VCaP (cell line): ENCODE results near the gene KCTD2.
"Not testable (repeated sequence)": the region's sequence is repeated elsewhere in the genome, so short reads cannot be mapped to it uniquely, and the experiment has no call there.

Experiments
- H3K27ac ChIP-seq: fragments of 450-650 bp; 2 replicates; pipeline ENCODE4 v1.5.1; 2017
- TF ChIP-seq, protein P1 (sequence below): fragments of 450-650 bp; conservative IDR thresholded peaks from 2 replicates; pipeline ENCODE4 v1.5.1; 2017; ENCODE audit warnings: mild to moderate bottlenecking, moderate library complexity

The KCTD2 gene

DNA sequence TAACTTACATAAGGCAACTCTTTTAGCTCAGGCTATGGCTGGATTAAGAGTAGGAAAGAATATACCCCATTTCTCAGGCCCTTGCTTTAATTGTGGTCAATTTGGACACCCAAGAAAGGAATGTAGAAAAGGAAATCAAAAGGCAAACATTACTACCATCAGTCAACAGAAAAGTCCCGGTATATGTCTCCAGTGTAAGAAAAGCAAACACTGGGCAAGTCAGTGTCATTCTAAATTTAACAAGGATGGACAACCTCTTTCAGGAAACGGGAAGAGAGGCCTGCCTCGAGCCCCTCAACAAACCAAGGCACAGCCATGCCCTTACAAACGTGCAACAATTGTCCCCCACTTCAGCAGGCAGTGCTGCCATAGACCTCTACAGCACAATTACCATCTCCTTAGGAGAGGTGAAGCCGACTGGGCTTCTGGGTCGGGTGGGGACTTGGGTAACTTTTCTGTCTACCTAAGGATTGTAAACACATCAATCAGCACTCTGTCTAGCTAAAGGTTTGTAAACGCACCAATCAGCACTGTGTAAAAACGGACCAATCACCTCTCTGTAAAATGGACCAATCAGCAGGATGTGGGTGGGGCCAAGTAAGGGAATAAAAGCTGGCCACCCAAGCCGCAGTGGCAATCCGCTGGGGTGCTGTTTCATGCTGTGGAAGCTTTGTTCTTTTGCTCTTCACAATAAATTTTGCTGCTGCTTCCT, 22.2 kb upstream of the KCTD2 start:
- TF ChIP-seq, protein P1, sequence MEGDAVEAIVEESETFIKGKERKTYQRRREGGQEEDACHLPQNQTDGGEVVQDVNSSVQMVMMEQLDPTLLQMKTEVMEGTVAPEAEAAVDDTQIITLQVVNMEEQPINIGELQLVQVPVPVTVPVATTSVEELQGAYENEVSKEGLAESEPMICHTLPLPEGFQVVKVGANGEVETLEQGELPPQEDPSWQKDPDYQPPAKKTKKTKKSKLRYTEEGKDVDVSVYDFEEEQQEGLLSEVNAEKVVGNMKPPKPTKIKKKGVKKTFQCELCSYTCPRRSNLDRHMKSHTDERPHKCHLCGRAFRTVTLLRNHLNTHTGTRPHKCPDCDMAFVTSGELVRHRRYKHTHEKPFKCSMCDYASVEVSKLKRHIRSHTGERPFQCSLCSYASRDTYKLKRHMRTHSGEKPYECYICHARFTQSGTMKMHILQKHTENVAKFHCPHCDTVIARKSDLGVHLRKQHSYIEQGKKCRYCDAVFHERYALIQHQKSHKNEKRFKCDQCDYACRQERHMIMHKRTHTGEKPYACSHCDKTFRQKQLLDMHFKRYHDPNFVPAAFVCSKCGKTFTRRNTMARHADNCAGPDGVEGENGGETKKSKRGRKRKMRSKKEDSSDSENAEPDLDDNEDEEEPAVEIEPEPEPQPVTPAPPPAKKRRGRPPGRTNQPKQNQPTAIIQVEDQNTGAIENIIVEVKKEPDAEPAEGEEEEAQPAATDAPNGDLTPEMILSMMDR = no peak
- peak overlapping the region; percentile 98 for H3K27ac ChIP-seq

DNA sequence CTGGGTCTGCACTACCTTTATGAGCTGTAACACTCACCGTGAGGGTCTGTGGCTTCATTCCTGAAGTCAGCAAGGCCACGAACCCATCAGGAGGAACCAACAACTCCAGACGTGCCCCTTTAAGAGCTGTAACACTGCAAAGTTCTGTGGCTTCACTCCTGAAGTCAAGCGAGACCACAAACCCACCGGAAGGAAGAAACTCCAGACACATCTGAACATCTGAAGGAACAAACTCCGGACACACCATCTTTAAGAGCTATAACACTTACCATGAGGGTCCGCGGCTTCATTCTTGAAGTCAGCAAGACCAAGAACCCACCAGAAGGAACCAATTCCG, 21.7 kb upstream of the KCTD2 start:
- peak overlapping the region; percentile 98 for H3K27ac ChIP-seq

DNA sequence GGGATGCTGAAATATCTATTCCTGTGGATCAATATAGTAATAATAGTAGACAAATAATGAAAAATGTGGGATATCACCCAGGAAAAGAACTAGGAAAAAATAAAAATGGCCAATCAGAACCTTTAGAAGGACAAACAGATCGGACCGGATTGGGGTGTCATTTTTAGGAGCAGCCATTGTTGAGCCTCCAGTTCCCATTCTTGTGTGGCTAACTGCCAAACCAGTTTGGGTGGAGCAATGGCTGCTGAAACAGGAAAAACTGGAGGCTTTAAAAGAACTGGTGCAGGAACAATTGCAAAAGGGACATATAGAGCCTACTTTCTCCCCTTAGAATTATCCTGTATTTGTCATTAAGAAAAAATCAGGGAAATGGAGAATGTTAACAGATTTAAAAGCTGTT, 20.4 kb upstream of the KCTD2 start:
- not testable (repeated sequence) for H3K27ac ChIP-seq

DNA sequence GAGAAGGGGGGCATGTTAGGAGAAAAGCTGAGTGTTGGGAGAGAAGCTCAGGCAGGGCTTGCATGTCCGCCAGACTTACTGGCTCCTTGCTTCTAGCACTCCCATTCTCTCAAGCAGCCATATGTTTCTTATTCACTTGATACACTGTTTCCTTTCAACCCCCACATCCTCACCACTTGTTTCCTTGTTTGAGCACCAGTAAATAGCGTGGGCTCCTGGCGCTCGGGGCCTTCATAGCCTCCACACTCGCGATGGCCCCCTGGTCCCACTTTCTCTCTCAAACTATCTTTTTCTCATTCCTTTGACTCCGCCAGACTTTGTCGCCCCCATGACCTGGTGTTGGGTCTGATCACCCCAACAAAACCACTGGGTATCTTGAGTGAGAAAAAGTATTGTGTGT, 16.9 kb upstream of the KCTD2 start:
- H3K27ac ChIP-seq = no peak overlapping the region
- TF ChIP-seq, protein P1 = no peak

DNA sequence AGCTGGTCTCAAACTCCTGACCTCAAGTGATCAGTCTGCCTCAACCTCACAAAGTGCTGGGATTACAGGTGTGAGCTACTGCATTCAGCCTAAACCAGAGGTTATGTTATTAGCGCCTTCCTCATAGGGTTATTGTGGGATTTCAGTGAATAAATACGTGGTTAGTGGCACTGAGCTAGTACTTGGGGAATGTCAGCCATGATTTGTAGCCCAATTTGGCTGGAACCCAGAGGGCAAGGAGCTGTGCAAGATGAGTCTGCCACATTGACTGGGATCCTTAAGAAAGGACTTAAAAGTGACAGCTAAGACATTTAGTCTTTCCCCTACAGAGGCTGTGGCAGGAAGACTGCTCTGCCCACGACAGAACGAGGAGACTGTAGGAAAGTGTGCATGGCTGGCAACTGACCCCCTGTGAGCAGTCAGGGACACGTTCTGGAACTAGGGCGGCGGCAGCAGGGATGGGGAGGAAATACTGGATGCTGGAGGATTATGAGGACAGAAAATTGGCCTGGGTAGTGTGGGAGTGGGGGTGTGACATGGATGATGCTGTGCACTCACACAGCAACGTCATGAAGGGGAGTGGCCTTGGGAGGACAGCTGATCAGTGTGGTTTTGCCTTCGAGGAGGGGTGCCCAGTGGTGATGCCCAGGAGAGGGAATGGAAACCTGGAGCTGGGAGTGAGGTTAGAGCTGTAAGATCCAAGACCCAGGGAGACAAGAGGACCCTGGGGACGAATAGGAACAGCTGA, 14.9 kb upstream of the KCTD2 start:
- no peak overlapping the region for H3K27ac ChIP-seq
- TF ChIP-seq, protein P1 = no peak

DNA sequence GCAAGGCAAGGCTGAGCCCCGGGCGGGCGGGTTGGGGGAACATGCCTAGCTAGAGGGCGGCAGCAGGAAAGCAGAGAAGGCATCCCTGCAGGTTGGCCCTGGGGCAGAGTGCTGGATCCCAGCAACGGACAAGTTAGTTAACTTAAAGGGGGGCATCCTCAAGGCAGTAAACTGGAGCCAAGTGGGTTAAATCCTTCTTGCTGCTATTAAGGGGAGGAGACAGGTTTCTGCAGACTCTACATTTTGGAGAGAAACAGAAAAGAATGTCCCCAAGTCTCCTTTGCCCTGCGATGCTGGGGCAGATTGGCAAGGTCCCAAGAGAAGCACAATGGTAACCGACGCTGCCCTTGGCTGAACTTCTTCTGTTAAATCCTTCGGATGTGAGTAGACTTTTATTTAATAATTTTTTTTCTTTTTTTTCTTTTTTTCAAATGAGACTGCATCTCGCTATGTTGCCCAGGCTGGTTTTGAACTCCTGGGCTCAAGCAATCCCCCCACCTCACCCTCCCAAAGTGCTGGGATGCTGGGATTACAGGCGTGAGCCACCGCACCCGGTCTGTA, 14.2 kb upstream of the KCTD2 start:
- no peak overlapping the region for H3K27ac ChIP-seq
- TF ChIP-seq, protein P1 = no peak

DNA sequence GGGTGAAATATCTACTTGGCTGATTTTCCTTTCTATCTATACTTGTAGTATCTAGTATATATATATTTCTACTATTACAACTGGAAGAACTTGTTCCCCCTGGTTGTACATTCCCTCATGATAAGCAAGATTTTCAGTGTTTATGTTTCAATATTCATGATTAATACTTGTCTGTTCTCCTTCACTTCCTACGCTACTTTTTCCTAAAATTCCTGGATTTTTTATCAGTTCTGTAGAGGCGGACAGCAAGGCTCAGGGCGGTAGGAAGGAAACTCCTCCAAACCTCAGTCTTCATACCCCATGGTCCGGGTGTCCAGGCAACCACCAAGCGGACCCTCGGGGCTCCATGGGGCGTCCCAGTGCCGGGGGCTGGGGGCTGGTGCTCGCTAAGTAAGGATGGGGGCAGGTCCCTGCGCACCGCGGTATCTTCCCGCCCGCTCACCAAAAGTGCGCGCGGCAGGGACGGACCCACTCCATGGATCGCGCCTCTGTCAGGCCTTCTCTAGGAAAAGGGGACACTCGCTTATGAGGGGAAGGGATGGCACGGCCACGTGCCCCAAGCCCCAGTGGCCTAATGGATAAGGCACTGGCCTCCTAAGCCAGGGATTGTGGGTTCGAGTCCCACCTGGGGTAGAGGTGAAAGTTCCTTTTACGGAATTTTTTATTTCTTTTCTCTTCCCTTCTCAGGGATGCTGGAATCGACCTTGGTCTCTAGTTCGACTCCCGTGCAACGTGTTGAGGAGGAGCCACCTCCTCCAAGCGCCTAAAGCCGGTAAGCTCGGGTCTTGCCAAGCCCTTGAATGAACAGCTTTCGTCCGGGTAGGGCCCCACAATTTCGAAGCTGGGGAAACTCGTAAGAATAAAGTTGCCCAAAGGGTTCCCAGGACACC, 13.4 kb upstream of the KCTD2 start:
- H3K27ac ChIP-seq = peak overlapping the region; percentile 13; the same call in 1 of the 2 replicates
- TF ChIP-seq, protein P1 = no peak

DNA sequence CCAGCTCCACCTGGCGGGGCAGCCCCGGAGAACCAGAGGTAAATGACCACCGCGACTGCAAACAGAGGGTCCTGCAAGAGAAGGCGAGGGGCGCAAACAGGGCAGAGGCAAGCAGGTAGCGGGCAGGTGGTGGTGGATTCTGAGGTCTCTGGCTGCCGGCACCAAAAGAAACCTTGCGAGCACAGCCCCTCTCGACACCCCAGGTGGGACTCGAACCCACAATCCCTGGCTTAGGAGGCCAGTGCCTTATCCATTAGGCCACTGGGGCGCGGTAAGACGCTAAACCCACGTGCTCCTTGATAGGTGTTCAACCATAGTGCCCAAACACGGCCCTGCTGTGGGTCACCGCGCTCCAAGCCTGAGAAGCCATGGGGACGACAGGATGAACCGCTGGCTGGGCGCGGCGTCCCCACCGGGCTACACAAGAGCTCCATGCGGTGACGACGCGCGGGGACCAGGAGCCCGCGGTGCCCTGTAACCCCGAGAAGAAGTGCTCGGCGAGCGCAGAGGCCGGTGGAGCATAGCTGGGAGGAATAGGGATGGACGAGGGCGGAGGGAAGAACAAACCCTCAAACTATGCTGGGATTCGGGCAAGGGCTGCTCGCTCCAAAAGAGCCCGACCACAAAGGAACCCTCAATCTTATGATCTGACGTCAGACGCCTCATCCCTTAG, 12.7 kb upstream of the KCTD2 start:
- TF ChIP-seq, protein P1 = no peak
- no peak overlapping the region for H3K27ac ChIP-seq
